Esophagus squamous epithelium (tissue), 5 donors: ENCODE data around the gene ADAT1. TPM values are rescaled to one million over a fixed set of nuclear protein-coding genes. Genes with fewer than 3 reads are reported as not detected.

Source experiments
- DNase-seq: peaks from one replicate; lab custom pipeline; 2025; lab: John Stamatoyannopoulos, UW
- H3K27ac ChIP-seq, 4 donors: fragments of 200-600 bp; sonication (generic); one replicate each; pipeline ENCODE4 v1.5.1; 2016 to 2019; ENCODE audit warnings: mild to moderate bottlenecking in 1 of 4
- H3K27me3 ChIP-seq, 4 donors: fragments of 200-600 bp; sonication (generic); 1 replicate in 3 of 4; 2 replicates in 1 of 4; pipeline versions ENCODE4 v1.5.1 to v1.6.0; 2017 to 2021; ENCODE audit warnings: antibody characterized with exemption in 1 of 4
- H3K36me3 ChIP-seq, 3 donors: fragments of 200-600 bp; sonication (generic); one replicate each; pipeline ENCODE4 v1.5.1; 2016 to 2019
- H3K4me1 ChIP-seq, 3 donors: fragments of 200-600 bp; sonication (generic); one replicate each; pipeline ENCODE4 v1.5.1; 2017 to 2019
- H3K4me3 ChIP-seq, 4 donors: fragments of 200-600 bp; sonication (generic); 1 replicate in 3 of 4; 2 replicates in 1 of 4; pipeline ENCODE4 v1.5.1; 2016 to 2019; ENCODE audit warnings: mild to moderate bottlenecking in 2 of 4, moderate library complexity in 1 of 4
- H3K9me3 ChIP-seq, 3 donors: fragments of 200-600 bp; sonication (generic); one replicate each; pipeline ENCODE4 v1.5.1; 2016 to 2019
- POLR2A ChIP-seq, 4 donors: fragments of 450-650 bp; IDR thresholded peaks; one replicate each; pipeline ENCODE4 v1.6.1; 2017; ENCODE audit warnings: antibody characterized with exemption in 4 of 4, mild to moderate bottlenecking in 4 of 4, moderate library complexity in 3 of 4
- WGBS, 2 donors: methylation state at CpG; one replicate each; pipeline ENCODE4 v1.1.5; 2018; 5-methylcytosine and 5-hydroxymethylcytosine counted together
- intact Hi-C: fragments of 100-400 bp; cut with DNase I; formaldehyde crosslinking; loops from one replicate; pipeline ENCODE4 v1.15.0; 2022
- total RNA-seq, 4 donors: library from RNA; depleted of rRNA; stranded (reverse); fragments of >200 nt; gene quantifications; one replicate each; pipeline ENCODE4 v1.1.0, GENCODE V29; 2016
- TF ChIP-seq, protein P1 (sequence below), 6 experiments: fragments of 450-650 bp in 4 of 6; fragments of 200-600 bp in 2 of 6; sonication (generic) in 2 of 6; IDR thresholded peaks; one replicate each; pipeline ENCODE4 v1.5.1; 2016 to 2019; ENCODE audit warnings: antibody characterized with exemption in 6 of 6, mild to moderate bottlenecking in 4 of 6, moderate library complexity in 4 of 6
- donor health status: DM: yes; HTN: yes; CAD: no.

The ADAT1 gene
- total RNA-seq, 4 donors from 2014 or later: 17.9 to 35.2 (median 25.3) TPM

DNA sequence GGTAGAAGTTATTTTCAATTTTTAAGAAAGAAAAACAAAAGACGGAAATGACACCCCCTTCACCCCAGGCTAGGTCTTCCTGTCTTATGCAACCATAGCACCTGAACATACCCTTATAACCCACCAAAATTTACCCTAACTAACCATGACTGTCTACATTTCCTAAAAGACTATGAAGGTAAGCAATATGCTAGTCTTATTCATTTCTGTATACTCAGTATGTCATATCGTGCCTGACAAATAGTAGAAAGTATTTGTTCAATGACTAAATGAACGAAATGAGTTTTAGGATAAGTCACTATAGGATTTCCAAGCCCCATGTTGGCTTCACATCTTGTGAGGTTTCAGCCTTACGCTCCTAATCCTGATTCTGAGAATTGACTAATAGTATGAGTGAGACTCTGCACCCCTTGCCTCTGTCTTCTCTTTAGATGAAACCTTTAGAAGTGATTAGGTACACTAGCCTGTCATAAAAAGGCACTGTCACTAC lies 6.5 kb downstream of the ADAT1 start:
- DNase-seq: no peak
- TF ChIP-seq, protein P1, sequence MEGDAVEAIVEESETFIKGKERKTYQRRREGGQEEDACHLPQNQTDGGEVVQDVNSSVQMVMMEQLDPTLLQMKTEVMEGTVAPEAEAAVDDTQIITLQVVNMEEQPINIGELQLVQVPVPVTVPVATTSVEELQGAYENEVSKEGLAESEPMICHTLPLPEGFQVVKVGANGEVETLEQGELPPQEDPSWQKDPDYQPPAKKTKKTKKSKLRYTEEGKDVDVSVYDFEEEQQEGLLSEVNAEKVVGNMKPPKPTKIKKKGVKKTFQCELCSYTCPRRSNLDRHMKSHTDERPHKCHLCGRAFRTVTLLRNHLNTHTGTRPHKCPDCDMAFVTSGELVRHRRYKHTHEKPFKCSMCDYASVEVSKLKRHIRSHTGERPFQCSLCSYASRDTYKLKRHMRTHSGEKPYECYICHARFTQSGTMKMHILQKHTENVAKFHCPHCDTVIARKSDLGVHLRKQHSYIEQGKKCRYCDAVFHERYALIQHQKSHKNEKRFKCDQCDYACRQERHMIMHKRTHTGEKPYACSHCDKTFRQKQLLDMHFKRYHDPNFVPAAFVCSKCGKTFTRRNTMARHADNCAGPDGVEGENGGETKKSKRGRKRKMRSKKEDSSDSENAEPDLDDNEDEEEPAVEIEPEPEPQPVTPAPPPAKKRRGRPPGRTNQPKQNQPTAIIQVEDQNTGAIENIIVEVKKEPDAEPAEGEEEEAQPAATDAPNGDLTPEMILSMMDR (IDR thresholded peaks at IDR 0.05): no peak
- no peak for TF ChIP-seq POLR2A (IDR thresholded peaks at IDR 0.05)
- Histone ChIP-seq H3K27me3 (no peaks in the 10 kb centered on the region), H3K27ac (peak overlapping the region in 1 of 4 donors; percentile 25), H3K4me1 (peaks cover 0 to 14% (median 3%) of the 10 kb centered on the region in 3 donors), H3K4me3 (no peak overlapping the region), H3K9me3 (no peaks in the 10 kb centered on the region), H3K36me3 (peaks cover 6 to 88% (median 33%) of the 10 kb centered on the region in 3 donors)
- intact Hi-C loops: no loop called here
- 75 to 86% methylated on average over 4 of the region's 4 CpGs for WGBS, 2 donors

DNA sequence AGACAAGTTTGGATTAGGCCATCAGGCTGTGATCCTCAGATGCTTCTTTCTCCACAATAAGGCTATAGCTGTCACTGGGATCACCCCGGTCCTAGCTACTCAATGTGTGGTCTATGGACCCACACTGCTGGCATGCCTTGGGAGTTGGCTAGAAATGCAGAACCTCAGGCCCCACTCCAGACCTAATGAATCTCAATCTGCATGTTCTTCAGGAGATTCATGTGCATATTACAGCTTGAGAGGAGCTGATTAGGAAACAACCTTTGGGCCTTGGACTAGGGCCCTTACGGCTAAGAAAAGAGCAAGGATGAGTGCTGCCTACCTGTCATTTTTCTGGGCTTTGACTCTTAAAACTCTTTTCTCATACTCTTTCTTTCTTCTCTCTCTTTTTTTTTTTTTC lies 7.5 kb downstream of the ADAT1 start:
- Histone ChIP-seq H3K27ac (no peak overlapping the region), H3K9me3 (no peaks in the 10 kb centered on the region), H3K36me3 (peaks cover 5 to 98% (median 33%) of the 10 kb centered on the region in 3 donors), H3K4me3 (no peak overlapping the region), H3K4me1 (peaks cover 0 to 6% (median 0%) of the 10 kb centered on the region in 3 donors), H3K27me3 (no peaks in the 10 kb centered on the region)
- 96 to 100% methylated on average over 2 of the region's 2 CpGs for WGBS, 2 donors
- TF ChIP-seq POLR2A (IDR thresholded peaks at IDR 0.05): no peak
- TF ChIP-seq, protein P1 (IDR thresholded peaks at IDR 0.05): no peak
- DNase-seq: no peak
- intact Hi-C loops: no loop called here

DNA sequence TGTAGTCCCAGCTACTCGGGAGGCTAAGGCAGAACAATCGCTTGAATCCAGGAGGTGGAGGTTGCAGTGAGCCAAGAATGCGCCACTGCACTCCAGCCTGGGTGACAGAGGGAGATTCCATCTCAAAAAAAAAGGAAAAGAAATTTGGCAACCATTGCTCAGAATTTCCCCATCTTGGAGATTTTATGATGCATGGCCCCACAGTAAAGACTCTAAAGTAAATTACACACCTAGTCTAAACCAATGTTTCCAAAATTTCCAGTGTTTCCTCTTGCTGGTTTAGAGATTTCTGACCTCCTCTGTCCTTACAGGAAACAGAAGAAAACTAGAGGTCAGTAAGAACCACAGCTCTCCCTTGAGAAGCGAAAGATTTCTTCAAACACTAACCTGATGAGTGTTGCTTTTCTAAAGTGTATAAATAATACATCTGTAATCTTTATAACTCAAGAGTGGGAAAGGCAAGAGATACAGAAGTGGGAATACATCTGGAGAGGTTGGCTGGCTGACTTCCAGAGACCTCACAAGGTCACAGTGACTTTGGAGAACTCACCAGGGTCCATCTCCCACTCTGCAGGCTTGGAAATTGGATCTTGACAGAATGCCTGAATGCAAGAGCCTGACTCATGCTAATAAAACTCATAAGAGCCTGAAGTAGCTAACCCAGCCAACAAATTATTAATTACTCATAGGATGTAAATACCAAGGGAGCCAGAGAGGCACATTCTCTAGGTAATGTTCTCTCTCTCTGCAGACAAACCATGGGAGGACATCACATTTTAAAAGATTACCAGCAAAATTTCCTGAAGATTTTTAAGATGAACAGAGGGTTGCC lies 8.8 kb downstream of the ADAT1 start:
- H3K27me3 ChIP-seq: no peaks in the 10 kb centered on the region
- peaks cover 0 to 100% (median 37%) of the 10 kb centered on the region in 3 donors for H3K36me3 ChIP-seq
- intact Hi-C loops: no loop called here
- H3K27ac ChIP-seq: no peak overlapping the region
- no peaks in the 10 kb centered on the region for H3K9me3 ChIP-seq
- TF ChIP-seq, protein P1 (IDR thresholded peaks at IDR 0.05): no peak
- TF ChIP-seq POLR2A (IDR thresholded peaks at IDR 0.05): no peak
- no peak overlapping the region for H3K4me3 ChIP-seq
- no peak for DNase-seq
- no peaks in the 10 kb centered on the region for H3K4me1 ChIP-seq
- WGBS, 2 donors: 95 to 98% methylated on average over 4 of the region's 4 CpGs

DNA sequence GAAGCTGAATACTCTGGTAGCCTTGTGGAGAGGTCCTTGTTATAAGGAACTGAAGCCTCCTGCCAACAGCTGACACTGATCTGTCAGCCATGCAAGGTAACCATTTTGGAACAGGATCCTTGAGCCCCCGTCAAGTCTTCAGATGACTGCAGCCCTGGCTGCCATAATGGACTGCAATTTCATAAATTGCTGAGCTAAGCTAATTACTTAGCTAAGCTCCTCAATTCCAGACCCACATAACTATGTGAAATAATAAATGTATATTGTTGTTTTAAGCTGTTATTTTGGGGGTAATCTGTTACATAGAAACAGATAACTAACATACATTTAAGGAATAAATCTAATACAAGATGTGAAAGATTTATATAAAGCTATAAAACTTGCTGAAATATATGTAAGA lies 16.6 kb downstream of the ADAT1 start:
- H3K27me3 ChIP-seq: no peaks in the 10 kb centered on the region
- peaks cover 0 to 95% (median 23%) of the 10 kb centered on the region in 3 donors for H3K36me3 ChIP-seq
- no peaks in the 10 kb centered on the region for H3K4me1 ChIP-seq
- 92 to 100% methylated on average over 1 of the region's 1 CpG for WGBS, 2 donors
- no peak for DNase-seq
- intact Hi-C loops: no loop called here
- peaks cover 0 to 7% (median 0%) of the 10 kb centered on the region in 3 donors for H3K9me3 ChIP-seq
- TF ChIP-seq, protein P1 (IDR thresholded peaks at IDR 0.05): no peak
- no peak overlapping the region for H3K4me3 ChIP-seq
- no peak overlapping the region for H3K27ac ChIP-seq

DNA sequence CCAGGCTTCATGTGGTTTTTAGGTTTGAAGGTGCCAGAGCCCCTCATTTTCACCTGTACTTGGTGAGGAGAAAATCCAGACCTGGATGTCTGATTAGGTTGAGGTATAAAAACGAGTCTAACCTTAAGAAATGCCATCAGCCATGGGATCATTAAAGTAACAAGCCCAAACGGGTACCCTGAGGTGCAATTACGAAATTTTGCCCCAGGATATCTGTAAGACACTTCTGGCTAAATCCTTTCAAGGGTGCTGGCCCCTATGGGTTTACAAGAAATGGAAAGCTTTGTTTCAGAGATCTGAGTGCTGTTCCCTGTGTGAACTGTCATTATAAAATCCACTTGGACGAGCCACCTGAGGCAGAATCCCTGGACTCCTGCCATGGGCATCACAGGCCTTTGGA lies 19.8 kb downstream of the ADAT1 start:
- 65 to 76% methylated on average over 3 to 4 of the region's 4 CpGs for WGBS, 2 donors
- intact Hi-C loops: no loop called here
- DNase-seq: no peak
- no peaks in the 10 kb centered on the region for H3K4me1 ChIP-seq
- TF ChIP-seq, protein P1 (IDR thresholded peaks at IDR 0.05): no peak
- no peak for TF ChIP-seq POLR2A (IDR thresholded peaks at IDR 0.05)
- peaks cover 0 to 7% (median 0%) of the 10 kb centered on the region in 3 donors for H3K9me3 ChIP-seq
- H3K36me3 ChIP-seq: peaks cover 7 to 94% (median 23%) of the 10 kb centered on the region in 3 donors
- no peak overlapping the region for H3K27ac ChIP-seq
- H3K27me3 ChIP-seq: no peaks in the 10 kb centered on the region
- H3K4me3 ChIP-seq: no peak overlapping the region
